ENCODE measurements around the gene SH3BGRL2.
"Not testable (repeated sequence)": the region's sequence is repeated elsewhere in the genome, so short reads cannot be mapped to it uniquely, and the experiment has no call there.

Gene SH3BGRL2

DNA sequence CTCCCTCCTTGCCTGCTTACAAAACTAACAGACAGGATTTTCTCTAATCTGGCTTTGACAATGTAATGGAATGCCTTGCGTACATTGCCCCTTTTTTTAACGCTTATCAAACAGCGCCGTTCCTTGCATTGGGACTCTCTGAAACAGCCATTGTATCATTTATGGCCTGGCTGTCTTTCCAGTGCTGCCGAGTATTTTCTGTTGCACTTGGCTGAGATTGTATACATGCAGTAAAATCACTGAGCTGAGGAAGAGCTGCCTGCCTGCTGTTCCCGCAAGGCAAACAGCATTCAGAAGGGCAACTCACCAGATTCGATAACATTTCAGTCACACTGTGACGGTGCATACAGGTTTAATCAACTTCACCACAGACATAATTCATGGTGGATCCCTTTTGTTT lies 106.0 kb downstream of the SH3BGRL2 start:
- H3K27me3 ChIP-seq (ENCODE audit: control insufficient read depth in 1 of 2, insufficient read depth in 2 of 2, low read length in 2 of 2) = no peaks in the 10 kb centered on the region
- no peak overlapping the region for H3K9ac ChIP-seq (ENCODE audit: low read length in 2 of 2)
- H3K9me3 ChIP-seq (ENCODE audit: control insufficient read depth in 2 of 2, low read length in 2 of 2) = no peaks in the 10 kb centered on the region
- H3K4me3 ChIP-seq (ENCODE audit: low read length in 2 of 2) = no peak overlapping the region
- no peaks in the 10 kb centered on the region for H3K36me3 ChIP-seq (ENCODE audit: control insufficient read depth in 2 of 2, insufficient read depth in 2 of 2, low read length in 2 of 2)
- H3K4me1 ChIP-seq (ENCODE audit: control insufficient read depth, insufficient read depth, low read length) = no peaks in the 10 kb centered on the region
- no peak overlapping the region for H3K27ac ChIP-seq (ENCODE audit: low read length)

DNA sequence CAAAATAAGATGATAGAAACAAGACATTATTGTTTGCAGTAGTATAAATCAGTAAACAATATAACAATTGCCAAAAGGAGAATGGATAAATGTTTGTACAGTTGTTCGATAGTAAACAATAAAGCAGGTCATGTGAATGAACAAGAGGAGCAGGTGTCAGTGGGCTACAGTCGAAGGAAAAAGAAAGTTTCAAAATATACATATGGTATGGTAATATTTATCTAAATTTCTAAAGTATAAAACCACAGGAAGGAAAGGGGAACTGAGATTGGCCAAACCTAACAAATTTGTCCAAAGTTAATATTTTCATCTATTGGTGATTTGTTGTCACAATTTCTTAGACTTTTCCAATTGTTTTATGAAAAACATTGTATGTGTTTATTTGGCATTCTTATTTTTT lies 110.9 kb downstream of the SH3BGRL2 start:
- Histone ChIP-seq H3K27me3 (ENCODE audit: control insufficient read depth in 1 of 2, insufficient read depth in 2 of 2, low read length in 2 of 2) (no peaks in the 10 kb centered on the region), H3K4me3 (ENCODE audit: low read length in 2 of 2) (no peak overlapping the region), H3K9ac (ENCODE audit: low read length in 2 of 2) (no peak overlapping the region), H3K27ac (ENCODE audit: low read length) (no peak overlapping the region), H3K36me3 (ENCODE audit: control insufficient read depth in 2 of 2, insufficient read depth in 2 of 2, low read length in 2 of 2) (no peaks in the 10 kb centered on the region), H3K9me3 (ENCODE audit: control insufficient read depth in 2 of 2, low read length in 2 of 2) (no peaks in the 10 kb centered on the region), H3K4me1 (ENCODE audit: control insufficient read depth, insufficient read depth, low read length) (no peaks in the 10 kb centered on the region)

DNA sequence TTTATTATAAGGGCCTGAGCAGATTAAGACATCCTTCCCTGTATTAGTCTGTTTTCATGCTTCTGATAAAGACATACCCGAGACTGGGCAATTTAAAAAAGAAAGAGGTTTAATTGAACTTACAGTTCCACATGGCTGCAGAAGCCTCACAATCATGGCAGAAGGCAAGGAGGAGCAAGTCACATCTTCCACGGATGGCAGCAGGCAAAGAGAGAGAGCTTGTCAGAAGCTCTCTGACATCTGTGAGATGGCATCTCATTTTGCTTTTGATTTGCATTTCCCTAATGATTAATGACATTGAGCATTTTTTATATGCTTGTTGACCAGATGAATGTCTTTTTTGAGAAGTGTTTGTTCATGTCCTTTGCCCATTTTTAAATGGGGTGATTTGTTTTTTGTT lies 114.2 kb downstream of the SH3BGRL2 start:
- not testable (repeated sequence) for H3K27ac ChIP-seq (ENCODE audit: low read length); H3K9ac ChIP-seq (ENCODE audit: low read length in 2 of 2); H3K4me3 ChIP-seq (ENCODE audit: low read length in 2 of 2); H3K36me3 ChIP-seq (ENCODE audit: control insufficient read depth in 2 of 2, insufficient read depth in 2 of 2, low read length in 2 of 2); H3K9me3 ChIP-seq (ENCODE audit: control insufficient read depth in 2 of 2, low read length in 2 of 2); H3K27me3 ChIP-seq (ENCODE audit: control insufficient read depth in 1 of 2, insufficient read depth in 2 of 2, low read length in 2 of 2); H3K4me1 ChIP-seq (ENCODE audit: control insufficient read depth, insufficient read depth, low read length)

DNA sequence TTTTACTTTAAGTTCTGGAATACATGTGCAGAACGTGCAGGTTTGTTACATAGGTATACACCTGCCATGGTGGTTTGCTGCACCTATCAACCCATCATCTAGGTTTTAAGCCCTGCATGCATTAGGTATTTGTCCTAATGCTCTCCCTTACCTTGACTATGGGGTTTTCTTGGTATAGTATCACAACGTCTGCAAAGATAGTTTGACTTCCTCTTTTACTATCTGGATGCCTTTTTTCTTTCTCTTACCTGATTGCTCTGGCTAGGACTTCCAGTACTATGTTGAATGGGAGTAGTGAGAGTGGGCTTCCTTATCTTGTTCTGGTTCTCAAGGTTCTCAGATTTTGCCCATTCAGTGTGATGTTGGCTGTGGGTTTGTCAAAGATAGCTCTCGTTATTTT lies 115.2 kb downstream of the SH3BGRL2 start:
- H3K27me3 ChIP-seq (ENCODE audit: control insufficient read depth in 1 of 2, insufficient read depth in 2 of 2, low read length in 2 of 2); H3K27ac ChIP-seq (ENCODE audit: low read length): not testable (repeated sequence)

DNA sequence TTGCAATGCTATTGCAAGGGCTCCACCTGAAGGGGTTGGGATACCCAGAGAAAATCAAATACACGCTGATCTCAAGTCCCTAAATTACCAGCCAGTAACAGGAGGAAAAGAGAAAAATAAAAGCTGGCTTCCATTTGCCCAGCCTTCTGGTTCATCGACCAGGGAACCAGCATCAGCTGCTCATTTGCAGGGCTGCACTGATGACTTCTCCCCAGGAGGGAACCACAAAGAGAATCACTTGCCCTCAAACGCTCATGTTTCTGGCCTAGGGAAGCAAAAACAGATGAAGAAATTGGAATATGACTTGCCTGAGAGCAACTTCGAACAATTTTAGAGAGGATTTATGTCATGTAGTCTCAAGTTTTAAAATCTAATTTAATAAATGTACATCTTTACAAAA lies 119.7 kb downstream of the SH3BGRL2 start:
- H3K4me1 ChIP-seq (ENCODE audit: control insufficient read depth, insufficient read depth, low read length) = no peaks in the 10 kb centered on the region
- no peaks in the 10 kb centered on the region for H3K9me3 ChIP-seq (ENCODE audit: control insufficient read depth in 2 of 2, low read length in 2 of 2)
- H3K9ac ChIP-seq (ENCODE audit: low read length in 2 of 2) = no peak overlapping the region
- H3K4me3 ChIP-seq (ENCODE audit: low read length in 2 of 2) = no peak overlapping the region
- H3K27me3 ChIP-seq (ENCODE audit: control insufficient read depth in 1 of 2, insufficient read depth in 2 of 2, low read length in 2 of 2) = no peaks in the 10 kb centered on the region
- H3K36me3 ChIP-seq (ENCODE audit: control insufficient read depth in 2 of 2, insufficient read depth in 2 of 2, low read length in 2 of 2) = no peaks in the 10 kb centered on the region
- no peak overlapping the region for H3K27ac ChIP-seq (ENCODE audit: low read length)

More for the DNA sequence above, 115.2 kb downstream of the SH3BGRL2 start:
- H3K4me3 ChIP-seq (ENCODE audit: low read length in 2 of 2); H3K9me3 ChIP-seq (ENCODE audit: control insufficient read depth in 2 of 2, low read length in 2 of 2); H3K9ac ChIP-seq (ENCODE audit: low read length in 2 of 2); H3K36me3 ChIP-seq (ENCODE audit: control insufficient read depth in 2 of 2, insufficient read depth in 2 of 2, low read length in 2 of 2); H3K4me1 ChIP-seq (ENCODE audit: control insufficient read depth, insufficient read depth, low read length): not testable (repeated sequence)

All from stomach smooth muscle (tissue), 2 donors.